Stimulated activated CD8-positive, alpha-beta memory T cell treated with anti-CD3 and anti-CD28 coated beads, Interleukin-12 subunit alpha, Interleukin-12 subunit beta, amount 100 ng/mL, for 4 hours (primary cell): ENCODE measurements around the gene ZNF814.
"Not testable (repeated sequence)": the region's sequence is repeated elsewhere in the genome, so short reads cannot be mapped to it uniquely, and the experiment has no call there.

Experiments
- DNase-seq: peaks from one replicate; pipeline ENCODE4 v3.0.0-alpha.2; 2020; ENCODE audit warnings: low read depth

Gene ZNF814

GRCh38 chr19:57816652-57817051 is 72.2 kb downstream of the ZNF814 start:
- no peak for DNase-seq

GRCh38 chr19:57815247-57816075 is 73.4 kb downstream of the ZNF814 start:
- DNase-seq = no peak

DNA sequence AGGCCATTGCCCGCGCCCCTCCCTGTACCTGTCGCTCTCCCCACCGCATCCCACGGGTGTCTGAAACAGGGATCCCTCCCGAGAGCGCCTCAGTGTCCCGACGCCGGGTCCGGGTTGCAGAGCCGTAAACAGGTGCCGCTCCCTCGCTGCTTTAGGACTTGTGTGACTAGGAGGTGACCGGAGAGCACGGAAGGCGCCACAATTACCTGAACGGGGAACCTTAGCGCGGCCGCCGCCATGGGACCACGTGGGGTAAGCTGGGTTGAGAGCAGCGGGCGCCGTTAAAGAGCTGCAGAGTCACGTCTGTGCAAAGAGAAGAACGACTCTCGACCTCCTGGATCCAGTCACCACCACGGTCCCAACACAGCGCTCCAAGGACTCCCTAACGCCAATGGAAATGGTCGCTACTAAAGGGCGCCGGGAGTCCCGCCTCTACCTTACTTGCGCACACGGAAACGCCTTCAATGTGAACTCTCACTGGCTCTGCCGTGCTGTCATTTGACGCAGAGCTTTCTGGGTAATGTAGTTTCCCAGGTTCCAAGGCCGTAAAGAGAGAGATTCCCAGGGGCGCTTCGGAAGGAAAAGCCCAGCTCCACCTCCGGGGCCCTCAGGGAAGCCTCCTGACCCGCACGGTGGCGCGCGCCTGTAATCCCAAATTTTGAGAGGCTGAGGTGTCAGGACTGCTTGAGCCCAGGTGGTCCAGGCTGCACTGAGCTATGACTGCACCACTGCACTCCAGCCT is 74.2 kb downstream of the ZNF814 start, which contains the start of gene ZNF552:
Gene ZNF552, minus strand, starts transcription at position 409 of the 742 bp plus-strand sequence. Its CDS starts 170 bp downstream, at position 239.
- DNase-seq = peak; percentile 53

DNA sequence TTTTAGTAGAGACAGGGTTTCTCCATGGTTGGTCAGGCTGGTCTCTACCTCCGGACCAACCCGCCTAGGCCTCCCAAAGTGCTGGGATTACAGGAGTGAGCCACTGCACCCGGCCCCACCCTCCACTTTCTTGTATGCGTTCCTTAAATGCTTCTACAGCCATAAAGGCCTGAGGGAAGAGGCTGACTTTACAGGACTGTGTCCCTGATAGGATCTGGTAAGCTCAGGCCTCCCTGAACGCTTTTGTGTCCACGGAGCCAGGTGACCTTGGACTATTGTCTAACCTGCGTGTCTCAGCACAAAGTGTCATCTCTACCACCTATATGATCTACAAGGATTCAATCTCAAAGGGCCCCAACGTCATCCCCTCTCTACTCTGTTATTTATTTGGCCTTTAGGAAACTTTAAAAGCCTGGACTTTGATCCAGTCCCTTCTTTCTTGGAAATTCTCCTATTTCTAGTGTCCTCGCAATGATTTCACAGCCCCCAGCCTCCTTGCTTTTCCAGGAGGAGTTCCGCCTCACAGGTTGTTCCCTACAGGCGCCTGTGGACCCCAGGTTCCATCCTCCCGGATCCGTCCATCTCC is 74.8 kb downstream of the ZNF814 start:
- no peak for DNase-seq

GRCh38 chr19:57812975-57813820 is 75.6 kb downstream of the ZNF814 start:
- not testable (repeated sequence) for DNase-seq

DNA sequence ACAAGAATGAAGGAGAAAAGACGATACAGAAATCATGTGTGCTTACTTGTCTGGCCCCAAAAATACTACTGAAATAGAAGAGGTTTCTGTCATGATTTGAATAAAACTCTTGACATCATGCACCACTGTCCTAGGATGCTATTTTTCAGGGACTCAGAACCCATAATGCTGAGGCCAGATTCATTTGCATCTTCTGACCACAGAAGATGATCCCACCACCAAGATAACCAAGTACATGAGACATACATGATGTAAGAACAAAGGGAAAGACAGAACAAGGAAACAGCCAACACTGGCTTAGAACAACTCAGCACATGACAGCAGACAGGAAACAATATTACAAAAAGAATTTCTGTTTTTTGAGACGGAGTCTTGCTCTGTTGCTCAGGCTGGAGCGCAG is 76.6 kb downstream of the ZNF814 start:
- no peak for DNase-seq

GRCh38 chr19:57810410-57811295 is 78.2 kb downstream of the ZNF814 start:
- not testable (repeated sequence) for DNase-seq

- DNase-seq = no peak
Observed at GRCh38 chr19:57807541-57807940, 81.3 kb downstream of the ZNF814 start.

- DNase-seq = no peak
Observed at GRCh38 chr19:57803594-57804325, 85.1 kb downstream of the ZNF814 start.

DNA sequence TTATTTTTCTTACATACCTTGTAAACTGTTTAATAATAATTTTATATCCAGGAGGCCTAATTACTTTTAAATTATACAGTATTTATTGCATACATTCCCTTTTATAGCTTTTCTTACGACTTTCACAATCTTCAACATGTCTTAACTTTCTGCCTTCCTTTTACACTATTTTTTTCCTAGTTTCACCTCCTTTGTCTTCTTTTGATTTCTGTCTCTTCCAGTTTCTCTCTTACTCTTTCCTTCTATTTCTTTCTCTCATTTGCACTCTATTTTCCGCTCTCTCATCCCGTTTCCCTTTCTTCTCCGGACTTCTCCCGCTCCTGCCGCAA is 85.6 kb downstream of the ZNF814 start:
- DNase-seq = no peak

GRCh38 chr19:57802269-57802668 is 86.6 kb downstream of the ZNF814 start:
- no peak for DNase-seq

GRCh38 chr19:57800696-57801095 is 88.1 kb downstream of the ZNF814 start:
- DNase-seq = no peak
